Bronchial epithelial cell (primary cell): ENCODE measurements around the gene MACROD1. TPM values are rescaled to one million over a fixed set of nuclear protein-coding genes. Genes with fewer than 3 reads are reported as not detected.

Source experiments
- DNase-seq: peaks from one replicate; pipeline ENCODE4 v3.0.0-alpha.2; 2010; ENCODE audit warnings: low read depth
- FAIRE-seq: peaks from 2 replicates; lab custom pipeline; 2011; peaks lifted over from hg19 to GRCh38; lab: Jason Lieb, UNC
- H3K27me3 ChIP-seq: 2 replicates; pipeline ENCODE4 v1.5.1; 2011; ENCODE audit warnings: low read length; ENCODE audit not compliant: control insufficient read depth, insufficient read depth
- H3K36me3 ChIP-seq: 2 replicates; pipeline ENCODE4 v1.5.1; 2011; ENCODE audit warnings: low read length; ENCODE audit not compliant: control insufficient read depth, insufficient read depth
- H3K4me3 ChIP-seq: 2 replicates; pipeline ENCODE4 v1.5.1; 2011; ENCODE audit warnings: mild to moderate bottlenecking, low read depth, low read length, control low read depth
- CTCF ChIP-seq: IDR thresholded peaks from 2 replicates; pipeline ENCODE4 v1.5.1; 2011; ENCODE audit warnings: mild to moderate bottlenecking, moderate library complexity, low read length, control low read depth, inconsistent platforms; ENCODE audit not compliant: insufficient read depth, severe bottlenecking
- total RNA-seq: library from RNA; depleted of rRNA; stranded (reverse); fragments of >200 nt; gene quantifications from 2 replicates; pipeline ENCODE4 v1.2.1, GENCODE V29; 2014

Gene MACROD1
- total RNA-seq, 1 donor from 2014 or later = 17.9 TPM

GRCh38 chr11:64089915-64090805 lies 75.8 kb downstream of the MACROD1 start:
- no peaks in the 10 kb centered on the region for H3K36me3 ChIP-seq
- DNase-seq (no peak), FAIRE-seq (no peak)
- no peak overlapping the region for H3K4me3 ChIP-seq
- no peak for TF ChIP-seq CTCF
- peaks cover 5% of the 10 kb centered on the region for H3K27me3 ChIP-seq

GRCh38 chr11:64089493-64089892 lies 76.4 kb downstream of the MACROD1 start:
- Histone ChIP-seq H3K36me3 (no peaks in the 10 kb centered on the region), H3K4me3 (no peak overlapping the region), H3K27me3 (peaks cover 5% of the 10 kb centered on the region)
- TF ChIP-seq CTCF = no peak
- FAIRE-seq (no peak), DNase-seq (no peak)

GRCh38 chr11:64089027-64089360 lies 76.9 kb downstream of the MACROD1 start:
- DNase-seq (no peak), FAIRE-seq (no peak)
- TF ChIP-seq CTCF = no peak
- Histone ChIP-seq H3K4me3 (no peak overlapping the region), H3K36me3 (no peaks in the 10 kb centered on the region), H3K27me3 (peaks cover 5% of the 10 kb centered on the region)

- FAIRE-seq (no peak), DNase-seq (peak; percentile 8)
- Histone ChIP-seq H3K4me3 (no peak overlapping the region), H3K27me3 (peaks cover 5% of the 10 kb centered on the region), H3K36me3 (no peaks in the 10 kb centered on the region)
- peak; percentile 61 for TF ChIP-seq CTCF
Observed at GRCh38 chr11:64088162-64089026, 77.5 kb downstream of the MACROD1 start.

GRCh38 chr11:64086258-64087123 lies 79.4 kb downstream of the MACROD1 start:
- no peaks in the 10 kb centered on the region for H3K36me3 ChIP-seq
- DNase-seq (no peak), FAIRE-seq (no peak)
- H3K27me3 ChIP-seq = peaks cover 7% of the 10 kb centered on the region
- no peak for TF ChIP-seq CTCF
- no peak overlapping the region for H3K4me3 ChIP-seq
